ENCODE results near the gene RTN1.

RTN1 gene

DNA sequence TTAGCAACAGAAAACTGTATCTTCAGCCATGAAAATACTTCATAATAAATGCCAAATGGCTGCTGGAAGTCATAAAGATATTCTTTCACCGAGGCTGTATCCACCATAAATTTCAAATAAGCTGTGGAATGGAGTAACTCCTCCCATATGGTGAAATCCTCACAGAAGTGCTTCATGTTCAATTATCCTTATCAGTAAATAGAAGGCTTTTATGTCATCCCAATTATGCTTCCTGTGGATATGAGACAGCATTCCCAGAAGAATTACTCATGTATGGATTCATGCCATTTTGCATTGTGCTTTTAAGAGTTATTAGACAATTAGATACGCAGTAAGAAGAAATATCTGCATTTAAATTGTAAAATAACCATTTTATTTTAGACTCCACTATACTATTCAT lies 99.0 kb downstream of the RTN1 start:
- Histone ChIP-seq H3K9ac (ENCODE audit: low read length) (no peak overlapping the region), H3K27ac (ENCODE audit: low read depth, low read length, poor library complexity, severe bottlenecking) (no peak overlapping the region), H3K27me3 (ENCODE audit: insufficient read depth, low read length) (no peaks in the 10 kb centered on the region)

DNA sequence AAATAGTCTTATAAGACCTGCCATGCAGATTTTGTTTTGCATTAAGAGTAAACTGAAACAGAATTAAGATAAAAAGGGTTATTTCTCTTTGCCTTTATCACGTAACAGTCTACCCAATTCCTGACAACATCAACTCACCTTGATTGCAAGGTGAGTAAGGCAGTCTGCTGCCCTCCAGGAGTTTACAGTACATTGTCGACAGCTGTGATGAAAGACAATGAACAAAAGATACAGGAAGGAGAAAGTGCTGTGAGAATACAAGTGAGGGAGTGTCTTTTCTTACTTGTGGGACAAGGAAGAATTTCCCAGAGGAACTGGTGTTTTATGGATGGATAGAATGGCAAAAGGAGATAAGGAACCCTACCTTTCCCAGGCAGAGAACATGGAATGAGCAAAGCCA lies 101.0 kb downstream of the RTN1 start:
- H3K79me2 ChIP-seq (ENCODE audit: insufficient read depth, low read length), result no peaks in the 10 kb centered on the region
- no peak overlapping the region for H2AFZ ChIP-seq (ENCODE audit: low read length)
- no peaks in the 10 kb centered on the region for H3K9me2 ChIP-seq (ENCODE audit: low read depth, low read length)
- no peaks in the 10 kb centered on the region for H3K27me3 ChIP-seq (ENCODE audit: insufficient read depth, low read length)
- no peak overlapping the region for H3K27ac ChIP-seq (ENCODE audit: low read depth, low read length, poor library complexity, severe bottlenecking)
- H3K4me2 ChIP-seq (ENCODE audit: low read length), result no peak overlapping the region
- TF ChIP-seq EZH2 (IDR thresholded peaks at IDR 0.05; ENCODE audit: borderline replicate concordance, low read length), result no peak
- TF ChIP-seq, protein P1, sequence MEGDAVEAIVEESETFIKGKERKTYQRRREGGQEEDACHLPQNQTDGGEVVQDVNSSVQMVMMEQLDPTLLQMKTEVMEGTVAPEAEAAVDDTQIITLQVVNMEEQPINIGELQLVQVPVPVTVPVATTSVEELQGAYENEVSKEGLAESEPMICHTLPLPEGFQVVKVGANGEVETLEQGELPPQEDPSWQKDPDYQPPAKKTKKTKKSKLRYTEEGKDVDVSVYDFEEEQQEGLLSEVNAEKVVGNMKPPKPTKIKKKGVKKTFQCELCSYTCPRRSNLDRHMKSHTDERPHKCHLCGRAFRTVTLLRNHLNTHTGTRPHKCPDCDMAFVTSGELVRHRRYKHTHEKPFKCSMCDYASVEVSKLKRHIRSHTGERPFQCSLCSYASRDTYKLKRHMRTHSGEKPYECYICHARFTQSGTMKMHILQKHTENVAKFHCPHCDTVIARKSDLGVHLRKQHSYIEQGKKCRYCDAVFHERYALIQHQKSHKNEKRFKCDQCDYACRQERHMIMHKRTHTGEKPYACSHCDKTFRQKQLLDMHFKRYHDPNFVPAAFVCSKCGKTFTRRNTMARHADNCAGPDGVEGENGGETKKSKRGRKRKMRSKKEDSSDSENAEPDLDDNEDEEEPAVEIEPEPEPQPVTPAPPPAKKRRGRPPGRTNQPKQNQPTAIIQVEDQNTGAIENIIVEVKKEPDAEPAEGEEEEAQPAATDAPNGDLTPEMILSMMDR (IDR thresholded peaks at IDR 0.05; ENCODE audit: low read length), result no peak
- no peak overlapping the region for H3K4me3 ChIP-seq (ENCODE audit: low read depth, low read length, poor library complexity, severe bottlenecking)
- H3K4me1 ChIP-seq (ENCODE audit: insufficient read depth, low read length, severe bottlenecking), result no peaks in the 10 kb centered on the region
- H4K20me1 ChIP-seq (ENCODE audit: insufficient read depth, low read length), result no peaks in the 10 kb centered on the region
- no peaks in the 10 kb centered on the region for H3K9me3 ChIP-seq (ENCODE audit: low read length)
- no peak overlapping the region for H3K9ac ChIP-seq (ENCODE audit: low read length)
- H3F3A ChIP-seq (ENCODE audit: insufficient read depth, low read length), result no peaks in the 10 kb centered on the region
- H3K36me3 ChIP-seq (ENCODE audit: insufficient read depth, low read length), result no peaks in the 10 kb centered on the region

More for the DNA sequence above, 99.0 kb downstream of the RTN1 start:
- Histone ChIP-seq H4K20me1 (ENCODE audit: insufficient read depth, low read length) (no peaks in the 10 kb centered on the region), H3K4me1 (ENCODE audit: insufficient read depth, low read length, severe bottlenecking) (no peaks in the 10 kb centered on the region), H3K4me2 (ENCODE audit: low read length) (no peak overlapping the region), H3K9me2 (ENCODE audit: low read depth, low read length) (no peaks in the 10 kb centered on the region), H3K9me3 (ENCODE audit: low read length) (no peaks in the 10 kb centered on the region), H3K4me3 (ENCODE audit: low read depth, low read length, poor library complexity, severe bottlenecking) (no peak overlapping the region), H3F3A (ENCODE audit: insufficient read depth, low read length) (no peaks in the 10 kb centered on the region), H3K79me2 (ENCODE audit: insufficient read depth, low read length) (no peaks in the 10 kb centered on the region), H3K36me3 (ENCODE audit: insufficient read depth, low read length) (no peaks in the 10 kb centered on the region), H2AFZ (ENCODE audit: low read length) (no peak overlapping the region)
- TF ChIP-seq, protein P1 (IDR thresholded peaks at IDR 0.05; ENCODE audit: low read length), result no peak
- no peak for TF ChIP-seq EZH2 (IDR thresholded peaks at IDR 0.05; ENCODE audit: borderline replicate concordance, low read length)

DNA sequence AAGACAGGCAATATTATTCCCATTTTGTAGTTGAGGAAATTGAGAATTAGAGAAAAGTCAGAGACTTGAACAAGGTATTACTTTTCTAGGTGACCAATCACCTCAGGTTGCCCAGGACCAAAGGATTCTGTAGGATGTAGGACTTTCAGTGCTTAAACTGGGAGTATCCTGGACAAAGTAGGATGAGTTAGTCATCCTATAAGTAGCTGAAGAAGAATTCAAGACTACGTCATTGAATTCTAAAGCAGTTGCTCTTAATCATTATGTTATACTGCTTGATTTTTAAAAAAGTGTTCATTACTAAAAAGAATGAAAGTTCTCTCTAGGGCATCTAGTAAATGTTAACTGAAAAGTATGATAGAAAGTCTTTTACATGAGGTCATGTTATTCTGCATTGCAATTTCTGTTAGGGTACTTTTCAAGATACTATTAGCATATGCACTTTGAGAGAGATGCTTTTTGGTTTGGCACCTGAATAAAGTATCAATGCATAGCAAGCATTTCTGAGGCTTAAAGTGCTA lies 101.7 kb downstream of the RTN1 start:
- TF ChIP-seq EZH2 (IDR thresholded peaks at IDR 0.05; ENCODE audit: borderline replicate concordance, low read length), result no peak
- TF ChIP-seq, protein P1 (IDR thresholded peaks at IDR 0.05; ENCODE audit: low read length), result no peak
- no peak overlapping the region for H3K9ac ChIP-seq (ENCODE audit: low read length)
- H3K9me3 ChIP-seq (ENCODE audit: low read length), result no peaks in the 10 kb centered on the region
- no peaks in the 10 kb centered on the region for H3K27me3 ChIP-seq (ENCODE audit: insufficient read depth, low read length)
- no peak overlapping the region for H3K4me3 ChIP-seq (ENCODE audit: low read depth, low read length, poor library complexity, severe bottlenecking)
- no peaks in the 10 kb centered on the region for H3K4me1 ChIP-seq (ENCODE audit: insufficient read depth, low read length, severe bottlenecking)
- H4K20me1 ChIP-seq (ENCODE audit: insufficient read depth, low read length), result no peaks in the 10 kb centered on the region
- H3K9me2 ChIP-seq (ENCODE audit: low read depth, low read length), result no peaks in the 10 kb centered on the region
- no peak overlapping the region for H2AFZ ChIP-seq (ENCODE audit: low read length)
- no peak overlapping the region for H3K4me2 ChIP-seq (ENCODE audit: low read length)
- H3K27ac ChIP-seq (ENCODE audit: low read depth, low read length, poor library complexity, severe bottlenecking), result no peak overlapping the region
- no peaks in the 10 kb centered on the region for H3K36me3 ChIP-seq (ENCODE audit: insufficient read depth, low read length)
- no peaks in the 10 kb centered on the region for H3F3A ChIP-seq (ENCODE audit: insufficient read depth, low read length)
- H3K79me2 ChIP-seq (ENCODE audit: insufficient read depth, low read length), result no peaks in the 10 kb centered on the region

Measured in OCI-LY1 (cell line).